HG02973 (cell line): ENCODE measurements around the gene LCA5L.

Experiments
- ATAC-seq: cut with Tn5 transposase; IDR thresholded peaks from one replicate; pipeline ENCODE4 v1.9.1; 2021; ENCODE audit warnings: moderate library complexity; ENCODE audit not compliant: unreplicated experiment

Gene LCA5L

DNA sequence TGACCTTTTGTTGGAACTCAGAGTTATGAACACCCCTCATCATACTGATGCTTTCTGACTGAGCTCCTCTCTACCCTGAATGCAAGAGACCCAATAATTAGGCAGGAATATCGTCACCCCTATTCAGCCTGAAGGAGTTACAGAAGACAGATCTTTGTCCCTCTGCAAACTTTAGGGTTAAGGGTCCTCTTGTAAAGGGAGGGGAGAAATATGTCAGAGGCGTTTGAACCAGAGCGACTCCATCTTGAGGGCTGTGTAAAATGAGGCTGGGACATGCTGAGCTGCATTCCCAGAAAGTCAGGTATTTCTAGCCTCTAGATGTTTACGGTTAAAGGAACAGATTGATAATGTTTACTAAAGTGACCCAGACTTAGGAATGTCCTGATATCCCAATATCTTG, 86.2 kb downstream of the LCA5L start:
- ATAC-seq = no peak
